GM12878 (cell line): ENCODE measurements around the gene CAPN10. TPM values are rescaled to one million over a fixed set of nuclear protein-coding genes. Genes with fewer than 3 reads are reported as not detected.
A peak's percentile ranks its signal among the peaks of the same experiment; 100 is the strongest.

Experiments
- EP300 ChIP-seq, 2 experiments: fragments of 150-350 bp in 1 of 2; IDR thresholded peaks; 2 replicates each; pipeline ENCODE4 v1.6.1; 2011 to 2012; ENCODE audit warnings: low read depth in 2 of 2, low read length in 2 of 2, borderline replicate concordance in 1 of 2, improper control_type of control experiment in 1 of 2, inconsistent platforms in 1 of 2; ENCODE audit not compliant: control insufficient read depth in 1 of 2
- EZH2 ChIP-seq: IDR thresholded peaks from 2 replicates; pipeline ENCODE4 v1.6.1; 2012; ENCODE audit warnings: low read depth, mild to moderate bottlenecking, control low read depth, inconsistent platforms, low read length, borderline replicate concordance; ENCODE audit not compliant: control insufficient read depth
- HDGF ChIP-seq: fragments of 450-650 bp; IDR thresholded peaks from 2 replicates; pipeline ENCODE4 v1.6.1; 2016; ENCODE audit warnings: antibody characterized with exemption
- MTA2 ChIP-seq: fragments of 450-650 bp; IDR thresholded peaks from 2 replicates; pipeline ENCODE4 v1.6.1; 2016; ENCODE audit warnings: low read depth, mild to moderate bottlenecking, moderate library complexity
- MYC ChIP-seq: IDR thresholded peaks from 2 replicates; pipeline ENCODE4 v1.6.1; 2011; ENCODE audit warnings: mild to moderate bottlenecking, low read length, moderate library complexity, inconsistent platforms; ENCODE audit not compliant: insufficient read depth, insufficient replicate concordance, insufficient read length, severe bottlenecking
- POLR2AphosphoS2 ChIP-seq: IDR thresholded peaks from 2 replicates; pipeline ENCODE4 v1.6.1; 2011; ENCODE audit warnings: low read depth, mild to moderate bottlenecking, low read length, improper control_type of control experiment, moderate library complexity
- RCOR1 ChIP-seq: conservative IDR thresholded peaks from 2 replicates; pipeline ENCODE4 v1.6.1; 2012; ENCODE audit warnings: low read depth, low read length, improper control_type of control experiment
- REST ChIP-seq: IDR thresholded peaks from 2 replicates; pipeline ENCODE4 v1.6.1; 2012; ENCODE audit warnings: mild to moderate bottlenecking, low read depth, low read length
- SIX5 ChIP-seq: IDR thresholded peaks from 2 replicates; pipeline ENCODE4 v1.6.1; 2011; ENCODE audit warnings: mild to moderate bottlenecking, low read depth, low read length, moderate library complexity; ENCODE audit not compliant: severe bottlenecking
- STAT3 ChIP-seq: IDR thresholded peaks from 2 replicates; pipeline ENCODE4 v1.6.1; 2011; ENCODE audit warnings: low read depth, low read length, improper control_type of control experiment
- polyA plus RNA-seq, 11 experiments: library from polyadenylated mRNA; depleted of rRNA in 4 of 11; unstranded in 6 of 11; stranded (reverse) in 5 of 11; fragments of >200 nt; fragmentation: Nextera tagmentation in 4 of 11; fragmentation: Illumina TruSeq in 1 of 11; extraction: Ambion mirVana in 4 of 11; extraction: Trizol in 1 of 11; gene quantifications; 1 replicate in 1 of 11; 2 replicates in 10 of 11; pipeline versions ENCODE4 v1.2.1 to v1.2.3, GENCODE V29; 2011 to 2016; ENCODE audit warnings: inconsistent platforms in 2 of 11, missing spikeins in 2 of 11, low read depth in 1 of 11
- total RNA-seq, 4 experiments: library from RNA; depleted of rRNA in 3 of 4; stranded (reverse); fragments of >200 nt in 3 of 4; fragmentation: Illumina TruSeq in 1 of 4; extraction: Trizol in 1 of 4; gene quantifications; 2 replicates each; pipeline versions ENCODE4 v1.2.1 to v1.2.3, GENCODE V29; 2013 to 2021
- TF ChIP-seq, protein P1 (sequence below): IDR thresholded peaks from 2 replicates; pipeline ENCODE4 v1.6.1; 2012; ENCODE audit warnings: low read depth, low read length, improper control_type of control experiment
- TF ChIP-seq, protein P2 (sequence below): fragments of 450-650 bp; formaldehyde crosslinking; IDR thresholded peaks from 2 replicates; pipeline ENCODE4 v1.5.0; 2022; ENCODE audit warnings: mild to moderate bottlenecking, missing genetic modification characterization

The CAPN10 gene
- total and polyA plus RNA-seq, 10 of the 15 experiments (the other 5 are each of a cell fraction or from before 2014, with no cell fraction given), result 0.37 to 40.6 (median 17.5) TPM

DNA sequence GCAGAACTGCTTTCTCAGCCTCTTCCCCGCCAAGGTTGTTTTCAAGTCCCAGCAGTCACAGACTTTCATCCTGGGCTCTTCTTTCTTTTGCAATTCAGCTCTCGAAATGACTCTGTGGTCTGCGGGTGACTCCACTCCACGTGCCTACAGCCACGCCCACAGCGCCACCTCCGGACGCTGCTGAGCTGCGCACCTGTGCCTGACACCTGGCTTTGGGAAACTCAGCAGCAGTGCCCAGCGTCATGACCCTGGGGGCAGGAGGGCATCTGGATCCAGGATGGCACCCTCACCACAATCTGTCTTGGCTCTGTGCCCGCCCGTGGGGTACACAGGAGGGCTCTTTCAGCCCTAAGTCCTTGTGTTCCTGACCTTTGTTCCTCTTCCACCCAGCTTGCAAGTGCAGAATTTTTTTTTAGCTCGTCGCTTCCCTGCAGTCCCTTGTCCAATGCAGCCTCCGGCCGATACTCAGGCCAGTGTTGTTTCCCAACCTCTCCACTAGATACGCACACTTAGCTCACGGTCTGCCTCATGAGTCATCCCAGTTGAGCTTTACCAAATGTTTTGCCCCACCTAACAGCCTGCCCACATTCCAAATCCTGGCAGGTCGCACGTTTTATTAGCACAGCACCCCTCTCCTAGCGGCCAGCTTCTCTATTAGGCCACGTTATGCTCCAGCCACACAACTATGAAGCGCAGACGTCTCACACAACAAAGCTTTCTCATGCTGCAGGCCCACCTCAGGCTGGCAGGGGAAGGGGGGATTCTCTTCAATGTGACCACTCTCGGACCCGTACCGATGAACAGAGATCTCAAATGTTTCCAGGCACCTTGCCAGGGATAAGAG lies 6.5 kb upstream of the CAPN10 start (continued):
- TF ChIP-seq POLR2AphosphoS2 (no peak), MYC (peak; percentile 63), REST (no peak), EP300 (IDR thresholded peaks at IDR 0.05; ENCODE audit: borderline replicate concordance in 1 of 2, control insufficient read depth in 1 of 2, low read depth in 2 of 2, low read length in 2 of 2) (peak in 1 of 2 experiments; percentile 68; a peak in 2 of 4 replicates), SIX5 (no peak), STAT3 (no peak), EZH2 (no peak), MTA2 (peak; percentile 56; the same call in 1 of the 2 replicates), HDGF (0 out of 2 replicates have a peak, but pooled peaks have one; percentile 25), RCOR1 (no peak)
- TF ChIP-seq, protein P1, sequence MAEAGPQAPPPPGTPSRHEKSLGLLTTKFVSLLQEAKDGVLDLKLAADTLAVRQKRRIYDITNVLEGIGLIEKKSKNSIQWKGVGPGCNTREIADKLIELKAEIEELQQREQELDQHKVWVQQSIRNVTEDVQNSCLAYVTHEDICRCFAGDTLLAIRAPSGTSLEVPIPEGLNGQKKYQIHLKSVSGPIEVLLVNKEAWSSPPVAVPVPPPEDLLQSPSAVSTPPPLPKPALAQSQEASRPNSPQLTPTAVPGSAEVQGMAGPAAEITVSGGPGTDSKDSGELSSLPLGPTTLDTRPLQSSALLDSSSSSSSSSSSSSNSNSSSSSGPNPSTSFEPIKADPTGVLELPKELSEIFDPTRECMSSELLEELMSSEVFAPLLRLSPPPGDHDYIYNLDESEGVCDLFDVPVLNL, result no peak
- TF ChIP-seq, protein P2, sequence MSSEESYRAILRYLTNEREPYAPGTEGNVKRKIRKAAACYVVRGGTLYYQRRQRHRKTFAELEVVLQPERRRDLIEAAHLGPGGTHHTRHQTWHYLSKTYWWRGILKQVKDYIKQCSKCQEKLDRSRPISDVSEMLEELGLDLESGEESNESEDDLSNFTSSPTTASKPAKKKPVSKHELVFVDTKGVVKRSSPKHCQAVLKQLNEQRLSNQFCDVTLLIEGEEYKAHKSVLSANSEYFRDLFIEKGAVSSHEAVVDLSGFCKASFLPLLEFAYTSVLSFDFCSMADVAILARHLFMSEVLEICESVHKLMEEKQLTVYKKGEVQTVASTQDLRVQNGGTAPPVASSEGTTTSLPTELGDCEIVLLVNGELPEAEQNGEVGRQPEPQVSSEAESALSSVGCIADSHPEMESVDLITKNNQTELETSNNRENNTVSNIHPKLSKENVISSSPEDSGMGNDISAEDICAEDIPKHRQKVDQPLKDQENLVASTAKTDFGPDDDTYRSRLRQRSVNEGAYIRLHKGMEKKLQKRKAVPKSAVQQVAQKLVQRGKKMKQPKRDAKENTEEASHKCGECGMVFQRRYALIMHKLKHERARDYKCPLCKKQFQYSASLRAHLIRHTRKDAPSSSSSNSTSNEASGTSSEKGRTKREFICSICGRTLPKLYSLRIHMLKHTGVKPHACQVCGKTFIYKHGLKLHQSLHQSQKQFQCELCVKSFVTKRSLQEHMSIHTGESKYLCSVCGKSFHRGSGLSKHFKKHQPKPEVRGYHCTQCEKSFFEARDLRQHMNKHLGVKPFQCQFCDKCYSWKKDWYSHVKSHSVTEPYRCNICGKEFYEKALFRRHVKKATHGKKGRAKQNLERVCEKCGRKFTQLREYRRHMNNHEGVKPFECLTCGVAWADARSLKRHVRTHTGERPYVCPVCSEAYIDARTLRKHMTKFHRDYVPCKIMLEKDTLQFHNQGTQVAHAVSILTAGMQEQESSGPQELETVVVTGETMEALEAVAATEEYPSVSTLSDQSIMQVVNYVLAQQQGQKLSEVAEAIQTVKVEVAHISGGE (CRISPR knock-in tag), result no peak
